SH-SY5Y (cell line): ENCODE measurements around the gene CLDN17.

ENCODE experiments used
- GATA2 ChIP-seq: IDR thresholded peaks from 2 replicates; pipeline ENCODE4 v1.6.1; 2011; ENCODE audit warnings: mild to moderate bottlenecking, low read depth, low read length
- GATA3 ChIP-seq: IDR thresholded peaks from 2 replicates; pipeline ENCODE4 v1.6.1; 2011; ENCODE audit warnings: low read depth, mild to moderate bottlenecking, low read length, moderate library complexity

DNA sequence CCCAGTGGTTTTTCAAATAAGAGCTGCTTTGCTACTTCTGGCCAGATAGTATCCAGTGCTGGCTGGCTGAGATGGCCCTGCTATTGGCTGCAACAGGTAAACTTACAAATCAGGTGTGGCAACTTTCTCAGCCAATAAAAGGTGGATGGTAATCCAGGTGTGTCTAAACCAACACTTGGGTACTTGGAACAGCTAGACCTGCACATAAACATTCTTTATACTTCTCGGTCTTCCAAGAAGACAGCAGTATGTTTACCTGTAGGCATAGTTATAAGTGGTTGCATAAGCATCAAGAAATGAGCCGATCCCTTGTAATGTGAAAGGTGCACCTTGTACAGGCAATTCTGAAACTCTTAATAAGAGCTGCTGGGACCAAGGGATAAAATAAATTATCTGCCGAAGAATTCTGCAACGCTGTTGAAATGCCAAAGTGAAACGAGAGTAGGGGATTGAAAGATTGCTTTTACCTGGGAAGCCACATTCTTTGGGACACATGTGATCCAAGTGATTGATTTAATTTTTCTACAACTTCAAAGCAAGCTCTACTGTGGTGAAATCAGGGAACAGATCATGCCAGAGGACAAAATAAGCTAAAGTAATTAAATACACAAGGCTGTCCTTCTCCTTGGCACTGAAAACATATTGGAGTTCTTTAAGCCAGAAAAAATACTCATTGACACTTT is 49.6 kb upstream of the CLDN17 start, which contains the start of gene CLDN8:
- TF ChIP-seq GATA2 (no peak), GATA3 (no peak)
